ENCODE data around the gene SEC14L6.

- TF ChIP-seq CTCF (IDR thresholded peaks at IDR 0.05; ENCODE audit: borderline replicate concordance, extremely low read depth, low read length, poor library complexity, severe bottlenecking) (no peak), EZH2 (IDR thresholded peaks at IDR 0.05; ENCODE audit: borderline replicate concordance, low read depth, low read length, severe bottlenecking) (no peak)
Measured at GRCh38 chr22:30497466-30498150, 48.9 kb downstream of the SEC14L6 start.

All from DND-41 (cell line).